Upper lobe of left lung (tissue), 4 donors: ENCODE measurements around the gene PRKCA.

ENCODE experiments used
- EP300 ChIP-seq, 4 donors: sonication (generic); formaldehyde crosslinking; IDR thresholded peaks; one replicate each; pipeline ENCODE4 v1.5.1; 2017; ENCODE audit warnings: antibody characterized with exemption in 4 of 4, control low read depth in 2 of 4
- TF ChIP-seq, protein P1 (sequence below), 6 experiments: fragments of 450-650 bp in 4 of 6; fragments of 200-600 bp in 2 of 6; sonication (generic) in 2 of 6; IDR thresholded peaks; one replicate each; pipeline ENCODE4 v1.5.1; 2016 to 2019; ENCODE audit warnings: antibody characterized with exemption in 6 of 6

DNA sequence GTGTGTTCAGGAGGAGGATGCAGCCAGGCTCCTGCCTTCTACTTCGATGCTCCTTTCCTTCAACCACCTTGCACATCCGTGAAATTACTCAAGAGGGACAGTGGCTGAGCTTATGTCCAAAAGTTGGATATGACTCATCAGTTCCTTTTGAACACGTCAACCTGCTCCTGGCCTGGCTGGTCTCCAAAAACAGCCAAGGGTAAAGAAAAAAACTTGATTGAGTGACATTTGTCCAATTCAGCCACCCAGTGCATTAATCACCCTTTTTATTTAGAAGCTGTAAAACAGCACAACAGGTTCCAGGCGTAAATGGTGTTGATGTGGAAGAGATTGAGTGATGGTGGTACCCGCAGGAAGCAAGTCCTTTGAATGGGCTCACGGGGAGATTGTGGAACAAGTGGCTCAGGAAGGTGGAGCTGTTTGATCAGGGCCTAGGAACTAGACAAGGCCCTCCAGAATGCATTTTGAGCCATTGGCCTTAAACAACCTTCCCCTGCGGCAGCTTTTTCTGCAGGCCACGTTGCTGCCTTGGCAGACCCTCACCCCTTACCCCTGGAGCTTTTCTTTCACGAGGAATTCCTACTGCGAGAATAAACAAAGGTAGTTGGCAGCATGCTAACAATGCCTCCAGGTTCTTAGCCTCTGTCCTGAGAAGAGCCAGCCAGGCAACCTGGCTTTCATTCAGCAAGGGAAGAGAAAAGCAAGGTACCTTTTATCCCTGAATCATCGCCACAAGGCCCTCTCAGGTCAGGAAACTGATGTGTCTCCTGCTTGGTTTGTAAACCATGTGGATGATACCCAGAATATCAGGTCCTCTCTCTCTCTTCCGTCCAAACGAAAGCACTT is 359.2 kb downstream of the PRKCA start:
- TF ChIP-seq EP300 (IDR thresholded peaks at IDR 0.05) = no peak
- TF ChIP-seq, protein P1, sequence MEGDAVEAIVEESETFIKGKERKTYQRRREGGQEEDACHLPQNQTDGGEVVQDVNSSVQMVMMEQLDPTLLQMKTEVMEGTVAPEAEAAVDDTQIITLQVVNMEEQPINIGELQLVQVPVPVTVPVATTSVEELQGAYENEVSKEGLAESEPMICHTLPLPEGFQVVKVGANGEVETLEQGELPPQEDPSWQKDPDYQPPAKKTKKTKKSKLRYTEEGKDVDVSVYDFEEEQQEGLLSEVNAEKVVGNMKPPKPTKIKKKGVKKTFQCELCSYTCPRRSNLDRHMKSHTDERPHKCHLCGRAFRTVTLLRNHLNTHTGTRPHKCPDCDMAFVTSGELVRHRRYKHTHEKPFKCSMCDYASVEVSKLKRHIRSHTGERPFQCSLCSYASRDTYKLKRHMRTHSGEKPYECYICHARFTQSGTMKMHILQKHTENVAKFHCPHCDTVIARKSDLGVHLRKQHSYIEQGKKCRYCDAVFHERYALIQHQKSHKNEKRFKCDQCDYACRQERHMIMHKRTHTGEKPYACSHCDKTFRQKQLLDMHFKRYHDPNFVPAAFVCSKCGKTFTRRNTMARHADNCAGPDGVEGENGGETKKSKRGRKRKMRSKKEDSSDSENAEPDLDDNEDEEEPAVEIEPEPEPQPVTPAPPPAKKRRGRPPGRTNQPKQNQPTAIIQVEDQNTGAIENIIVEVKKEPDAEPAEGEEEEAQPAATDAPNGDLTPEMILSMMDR (IDR thresholded peaks at IDR 0.05) = no peak
